ENCODE results near the gene AADACL2. TPM values are rescaled to one million over a fixed set of nuclear protein-coding genes. Genes with fewer than 3 reads are reported as not detected.
A peak's percentile ranks its signal among the peaks of the same experiment; 100 is the strongest.

The AADACL2 gene
- total and polyA plus RNA-seq, 2 of the 4 experiments (the other 2 are of a cell fraction), result not detected

GRCh38 chr3:151708868-151709267 lies 24.9 kb upstream of the AADACL2 start:
- no TSS peak for BruUV-seq (replicated peaks)
- 0 out of 3 replicates have a peak overlapping the region, but pooled peaks have one; percentile 55 for H2BK15ac ChIP-seq (ENCODE audit: low read depth, low read length)
- no peak overlapping the region for H3K4me3 ChIP-seq (ENCODE audit: insufficient read depth, low read depth, low read length)
- no CpG with 5 or more reads among the region's 1 CpG for WGBS, 2 experiments (ENCODE audit: extremely low coverage in 2 of 2, insufficient read length in 1 of 2)
- no peak overlapping the region for H3K27ac ChIP-seq (ENCODE audit: insufficient read depth, low read length)
- H4K91ac ChIP-seq (ENCODE audit: insufficient read depth, low read depth, low read length), result peak overlapping the region; percentile 25; the same call in 1 of the 2 replicates
- peak overlapping the region; percentile 80 for H2BK120ac ChIP-seq (ENCODE audit: low read depth, low read length)
- DNase-seq (peak; percentile 4), ATAC-seq (ENCODE audit: low read depth) (no peak)
- 0 out of 2 replicates have a peak overlapping the region, but pooled peaks have one; percentile 71 for H3K14ac ChIP-seq (replicated peaks; ENCODE audit: low read depth, low read length)
- H3K4me1 ChIP-seq (ENCODE audit: control insufficient read depth, insufficient read depth, low read length), result peaks cover 4% of the 10 kb centered on the region; the same call in 1 of the 2 replicates
- peak overlapping the region; percentile 43; the same call in 1 of the 2 replicates for H3K4ac ChIP-seq (ENCODE audit: low read depth, low read length)
- no peaks in the 10 kb centered on the region for H3K79me1 ChIP-seq (ENCODE audit: low read depth in 1 of 2, low read length in 2 of 2)
- H2AFZ ChIP-seq (replicated peaks; ENCODE audit: low read length, poor library complexity), result no peak overlapping the region
- H4K20me1 ChIP-seq (ENCODE audit: insufficient read depth, low read length), result no peaks in the 10 kb centered on the region
- peak overlapping the region; percentile 32 for H2BK20ac ChIP-seq (ENCODE audit: low read depth, low read length)
- TF ChIP-seq CTCF (conservative IDR thresholded peaks at IDR 0.05; ENCODE audit: low read depth, low read length) (no peak), BHLHE40 (IDR thresholded peaks at IDR 0.05; ENCODE audit: low read depth, low read length) (no peak), RCOR1 (IDR thresholded peaks at IDR 0.05; ENCODE audit: insufficient replicate concordance, low read length) (no peak), RAD21 (IDR thresholded peaks at IDR 0.05; ENCODE audit: low read length) (no peak), RFX5 (IDR thresholded peaks at IDR 0.05; ENCODE audit: low read depth, low read length) (no peak), NFE2L2 (IDR thresholded peaks at IDR 0.05; ENCODE audit: low read depth, low read length) (no peak), MAFK (IDR thresholded peaks at IDR 0.05; ENCODE audit: low read depth, low read length) (no peak), SMC3 (IDR thresholded peaks at IDR 0.05; ENCODE audit: low read depth, low read length) (no peak)
- no peak overlapping the region for H3K18ac ChIP-seq (ENCODE audit: low read depth, low read length)
- H3K4me2 ChIP-seq (ENCODE audit: low read depth, low read length), result no peak overlapping the region
- H4K5ac ChIP-seq (ENCODE audit: low read depth, low read length), result no peak overlapping the region
- in situ Hi-C loops (cut with MboI; ENCODE audit: low sequenced_read_pairs), result no loop called here
- no peak overlapping the region for H2AK9ac ChIP-seq (replicated peaks; ENCODE audit: low read depth, low read length, poor library complexity)
- ChIA-PET POLR2A (ENCODE audit: unreplicated experiment) (no interaction called here), CTCF (no interaction called here)
- intact Hi-C loops (cut with micrococcal nuclease), result no loop called here
- H3K36me3 ChIP-seq (ENCODE audit: control insufficient read depth, insufficient read depth, low read length), result no peaks in the 10 kb centered on the region
- H3K9ac ChIP-seq (ENCODE audit: low read depth, low read length), result no peak overlapping the region
- H3K56ac ChIP-seq (ENCODE audit: extremely low read depth, insufficient read depth, low read length), result no peak overlapping the region
- H3K9me1 ChIP-seq (ENCODE audit: insufficient read depth, low read length), result peaks cover 12% of the 10 kb centered on the region
- dilution Hi-C loops (cut with HindIII; ENCODE audit: low sequenced_read_pairs, unreplicated experiment), result no loop called here
- peak overlapping the region; percentile 57; the same call in 1 of the 2 replicates for H2AK5ac ChIP-seq (ENCODE audit: low read depth, low read length)
- H3K9me3 ChIP-seq (ENCODE audit: control insufficient read depth, insufficient read depth, low read length), result no peaks in the 10 kb centered on the region
- H4K8ac ChIP-seq (ENCODE audit: low read depth in 2 of 2, low read length in 2 of 2), result no peak overlapping the region; a peak in 1 of 4 replicates
- H2BK5ac ChIP-seq (ENCODE audit: low read depth, low read length, poor library complexity, severe bottlenecking), result no peak overlapping the region
- H3K23ac ChIP-seq (ENCODE audit: low read depth, low read length), result no peak overlapping the region
- H3K27me3 ChIP-seq (ENCODE audit: control insufficient read depth, insufficient read depth, low read length), result no peaks in the 10 kb centered on the region
